Caki2 (cell line): ENCODE results near the gene PTGES3L. TPM values are rescaled to one million over a fixed set of nuclear protein-coding genes. Genes with fewer than 3 reads are reported as not detected.
"Not testable (repeated sequence)": the region's sequence is repeated elsewhere in the genome, so short reads cannot be mapped to it uniquely, and the experiment has no call there.

Experiments used
- DNase-seq: peaks from one replicate; pipeline ENCODE4 v3.0.0-alpha.2; 2015; ENCODE audit warnings: low read depth
- in situ Hi-C: cut with HindIII; loops from 2 replicates; pipeline ENCODE4 v1.10.0; 2016; ENCODE audit warnings: low sequenced_read_pairs, low pct_unique_long_range_greater_than_20kb, mixed read lengths
- total RNA-seq: library from RNA; depleted of rRNA; stranded (reverse); fragments of >200 nt; shearing (Covaris generic); gene quantifications from 2 replicates; pipeline ENCODE4 v1.2.3, GENCODE V29; 2014; ENCODE audit warnings: low replicate concordance; rRNA removed

The PTGES3L gene
- total RNA-seq, 1 experiment from 2014 or later = not detected

- in situ Hi-C loops = no loop called here
- DNase-seq = peak; percentile 54
Measured at GRCh38 chr17:42937712-42938596, 41.9 kb downstream of the PTGES3L start.

DNA sequence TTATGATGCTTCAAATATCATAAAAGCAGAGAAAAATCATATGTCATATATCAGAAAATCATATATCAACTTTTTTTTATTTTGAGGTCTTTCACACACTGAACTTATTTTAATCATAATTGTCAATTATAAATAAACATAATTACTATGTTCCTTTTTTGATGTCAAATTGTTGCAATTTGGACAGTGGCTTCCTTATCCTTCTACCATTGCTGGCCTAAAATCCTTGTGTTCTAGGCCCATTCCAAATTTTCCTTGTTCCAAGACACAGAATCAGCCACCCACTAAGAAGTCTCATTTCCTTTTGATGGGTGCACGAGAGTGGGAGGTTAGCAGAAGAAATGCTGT lies 50.4 kb downstream of the PTGES3L start:
- no peak for DNase-seq
- in situ Hi-C loops = no loop called here

DNA sequence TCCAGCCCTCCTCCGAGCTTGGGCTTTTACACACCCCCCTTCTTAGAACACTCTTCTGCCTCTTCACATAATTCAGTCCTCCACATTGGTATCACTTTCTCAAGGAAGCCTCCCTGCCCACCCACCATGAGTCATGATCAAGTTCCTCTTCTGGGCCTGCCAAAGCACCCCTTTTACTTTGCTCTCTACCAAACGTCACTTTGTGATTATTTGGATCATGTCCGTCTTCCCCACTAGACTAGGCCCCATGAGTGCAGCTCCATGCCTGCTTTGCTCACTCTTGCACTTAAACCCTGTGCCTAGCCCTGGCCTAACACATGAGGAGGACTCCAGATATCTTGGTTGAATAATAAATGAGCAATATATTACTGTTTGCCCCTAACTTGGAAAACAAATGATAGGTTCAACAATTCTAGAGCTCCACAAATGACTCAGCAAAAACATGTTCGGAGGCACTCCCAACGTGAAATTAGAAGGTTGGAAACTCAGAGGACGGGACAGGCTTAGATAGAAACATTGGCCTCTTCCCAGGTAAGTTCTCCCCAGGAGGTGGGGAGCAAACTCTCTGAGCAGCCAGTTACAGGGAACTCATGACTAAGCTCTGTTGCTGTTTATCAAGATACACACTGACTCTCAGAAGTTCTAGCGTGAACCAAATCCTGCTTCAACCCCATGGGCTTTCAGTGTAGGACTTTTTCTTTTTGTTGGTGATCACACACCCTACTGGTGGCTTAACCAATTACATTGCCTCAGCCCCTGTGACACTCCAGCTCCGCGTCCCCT lies 51.0 kb downstream of the PTGES3L start:
- in situ Hi-C loops = no loop called here
- peak; percentile 87 for DNase-seq

DNA sequence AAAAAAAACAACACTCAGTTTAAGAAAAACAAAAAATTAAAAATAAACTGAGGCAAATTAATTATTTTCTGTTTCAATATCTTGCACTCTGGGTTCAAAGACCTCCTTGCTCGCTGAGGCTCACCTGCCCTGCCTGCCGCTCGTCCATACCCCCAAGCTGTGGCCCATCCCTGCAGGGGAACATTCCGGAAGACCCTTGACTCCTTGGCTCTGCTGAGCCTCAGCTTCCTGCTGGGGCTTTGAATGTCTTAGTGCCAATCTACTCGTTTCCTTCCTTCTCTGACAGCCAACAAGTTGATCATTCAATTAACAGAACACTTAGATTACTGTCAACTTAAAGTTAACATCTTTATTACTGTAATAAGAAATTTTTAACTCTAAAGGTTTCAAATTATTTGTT lies 55.0 kb downstream of the PTGES3L start:
- in situ Hi-C loops = no loop called here
- no peak for DNase-seq

DNA sequence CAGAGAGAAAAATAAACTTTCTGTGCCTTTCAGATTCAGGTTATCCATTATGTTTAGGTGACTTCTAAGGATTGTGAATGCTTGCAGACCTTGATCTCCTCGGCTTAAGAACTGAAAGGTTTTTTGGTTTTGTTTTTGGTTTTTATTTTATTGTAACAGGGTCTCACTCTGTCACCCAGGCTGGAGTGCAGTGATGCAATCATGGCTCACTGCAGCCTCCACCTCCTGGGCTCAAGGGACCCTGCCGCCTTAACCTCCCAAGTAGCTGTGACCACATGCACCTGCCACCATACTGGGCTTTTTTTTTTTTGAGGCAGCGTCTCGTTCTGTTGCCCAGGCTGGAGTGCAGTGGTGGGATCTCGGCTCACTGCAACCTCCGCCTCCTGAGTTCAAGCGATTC lies 56.4 kb downstream of the PTGES3L start:
- DNase-seq, in situ Hi-C loops: not testable (repeated sequence)

DNA sequence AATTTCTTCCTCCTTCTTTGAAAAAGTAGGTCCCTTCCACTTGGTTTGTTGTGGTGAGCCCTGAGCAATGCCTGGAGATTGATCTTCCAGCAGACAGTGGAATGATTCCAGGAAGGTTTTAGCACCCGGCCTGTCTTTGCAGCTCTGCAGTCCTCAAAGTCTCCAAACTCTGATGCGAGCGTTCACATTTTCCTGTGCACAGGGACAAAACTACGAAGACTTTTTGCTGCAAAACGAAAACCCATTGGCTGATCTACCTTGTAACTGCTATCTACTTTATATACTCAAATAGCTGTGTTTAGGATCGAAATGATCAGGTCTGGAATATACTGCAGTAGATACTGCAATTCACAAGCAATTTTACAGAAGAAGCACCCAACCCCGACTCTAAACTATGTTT lies 57.6 kb downstream of the PTGES3L start:
- in situ Hi-C loops = no loop called here
- no peak for DNase-seq

- in situ Hi-C loops = no loop called here
- DNase-seq = no peak
Measured at GRCh38 chr17:42920922-42921321, 59.0 kb downstream of the PTGES3L start.

GRCh38 chr17:42920106-42920900 lies 59.6 kb downstream of the PTGES3L start:
- no peak for DNase-seq
- in situ Hi-C loops = no loop called here

DNA sequence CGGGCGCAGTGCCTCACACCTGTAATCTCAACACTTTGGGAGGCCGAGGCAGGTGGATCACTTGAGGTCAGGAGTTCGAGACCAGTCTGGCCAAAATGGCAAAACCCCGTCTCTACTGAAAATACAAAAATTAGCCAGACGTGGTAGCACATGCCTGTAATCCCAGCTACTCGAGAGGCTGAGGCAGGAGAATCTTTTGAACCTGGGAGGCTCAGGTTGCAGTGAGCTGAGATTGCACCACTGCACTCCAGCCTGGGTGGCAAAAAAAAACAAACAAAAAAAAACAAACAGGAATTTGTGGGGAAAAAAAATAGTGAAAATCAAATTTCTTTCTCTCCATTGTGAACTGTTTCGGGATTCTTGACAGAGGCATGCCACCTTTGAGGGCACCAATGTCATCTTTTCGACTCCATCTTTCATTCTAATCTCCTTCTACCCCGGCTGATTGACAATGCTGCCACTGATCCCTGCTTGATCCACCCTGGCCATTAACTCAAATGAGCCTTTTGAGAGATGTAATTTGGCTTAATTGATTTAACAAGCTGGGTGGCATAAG lies 60.3 kb downstream of the PTGES3L start:
- DNase-seq, in situ Hi-C loops: not testable (repeated sequence)

- DNase-seq = no peak
- in situ Hi-C loops = no loop called here
Measured at GRCh38 chr17:42918902-42919521, 60.9 kb downstream of the PTGES3L start.

Other genes with a start within 250 kb of the PTGES3L start
- 8.2 and 21.3 TPM in 2 replicates for gene EZH1, start 235.0 kb downstream of the PTGES3L start, total RNA-seq
- not detected in 2 replicates for gene RAMP2, start 218.9 kb downstream of the PTGES3L start, total RNA-seq
- 123 and 179 TPM in 2 replicates for gene VPS25, start 206.6 kb downstream of the PTGES3L start, total RNA-seq
- not detected in 2 replicates for gene WNK4, start 199.5 kb downstream of the PTGES3L start, total RNA-seq
- 211 and 246 TPM in 2 replicates for gene COA3, start 181.4 kb downstream of the PTGES3L start, total RNA-seq
- gene CNTD1, start 181.2 kb downstream of the PTGES3L start, total RNA-seq = 0.09 TPM in 1 of 2 replicates, not detected in the other
- gene BECN1, start 155.8 kb downstream of the PTGES3L start, total RNA-seq = 107 and 132 TPM in 2 replicates
- 61.1 and 83.1 TPM in 2 replicates for gene PSME3, start 146.7 kb downstream of the PTGES3L start, total RNA-seq
- 0.38 TPM in 1 of 2 replicates, not detected in the other for gene AOC2, start 135.5 kb downstream of the PTGES3L start, total RNA-seq
- gene AOC3, start 128.9 kb downstream of the PTGES3L start, total RNA-seq = 0.17 TPM in 1 of 2 replicates, not detected in the other
- not detected in 2 replicates for gene G6PC1, start 79.3 kb downstream of the PTGES3L start, total RNA-seq
- gene AARSD1, start 15.6 kb downstream of the PTGES3L start, total RNA-seq = 38.8 and 50.3 TPM in 2 replicates
- gene RUNDC1, start 485 bp upstream of the PTGES3L start, total RNA-seq = 8.9 and 9.8 TPM in 2 replicates
- gene RPL27, start 18.3 kb upstream of the PTGES3L start, total RNA-seq = 1,310 and 1,529 TPM in 2 replicates
- gene IFI35, start 26.7 kb upstream of the PTGES3L start, total RNA-seq = 42.9 and 90.9 TPM in 2 replicates
- gene VAT1, start 42.3 kb upstream of the PTGES3L start, total RNA-seq = 163 and 181 TPM in 2 replicates
- 1.2 TPM in 1 of 2 replicates, not detected in the other for gene RND2, start 45.2 kb upstream of the PTGES3L start, total RNA-seq
- gene BRCA1, start 145.3 kb upstream of the PTGES3L start, total RNA-seq = 36.4 and 41.3 TPM in 2 replicates
- 55.0 and 74.3 TPM in 2 replicates for gene NBR1, start 191.1 kb upstream of the PTGES3L start, total RNA-seq
- gene TMEM106A, start 231.8 kb upstream of the PTGES3L start, total RNA-seq = 6.7 and 8.7 TPM in 2 replicates
- gene CCDC200, start 248.5 kb upstream of the PTGES3L start, total RNA-seq = not detected in 2 replicates